Measurements from ENCODE around the gene EHD4.
A peak's percentile ranks its signal among the peaks of the same experiment; 100 is the strongest.

EHD4 gene

DNA sequence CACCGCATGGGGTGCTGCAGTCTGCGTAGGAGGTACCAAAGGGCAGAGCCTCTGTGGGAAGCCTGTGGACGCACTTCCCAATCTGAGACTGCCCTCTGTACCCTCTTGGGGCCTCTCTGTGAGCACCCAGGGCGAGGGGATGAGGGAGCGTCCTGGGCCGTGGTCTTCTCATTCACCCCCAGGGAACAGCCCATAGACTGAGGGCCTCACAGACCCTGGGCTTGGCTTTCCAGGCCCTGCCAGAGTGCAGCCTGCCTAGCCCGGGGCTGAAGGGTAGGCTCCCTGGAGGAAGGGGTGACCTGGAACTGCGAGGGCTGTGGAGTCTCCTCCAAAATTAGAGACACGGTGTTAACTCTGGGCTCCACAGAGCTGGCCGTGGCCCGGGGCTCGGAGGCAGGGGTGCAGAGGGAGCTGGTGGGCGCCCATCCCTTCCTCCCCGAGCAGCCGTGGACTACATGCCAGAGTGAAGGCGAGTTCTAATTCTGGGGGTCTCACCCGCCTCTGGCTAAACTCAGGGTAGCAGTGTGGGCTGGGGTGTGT is 78.0 kb downstream of the EHD4 start:
- peak overlapping the region; percentile 31; the same call in 1 of the 2 replicates for H3K27ac ChIP-seq (ENCODE audit: extremely low read depth, low read depth, low read length)
- TF ChIP-seq, protein P1, sequence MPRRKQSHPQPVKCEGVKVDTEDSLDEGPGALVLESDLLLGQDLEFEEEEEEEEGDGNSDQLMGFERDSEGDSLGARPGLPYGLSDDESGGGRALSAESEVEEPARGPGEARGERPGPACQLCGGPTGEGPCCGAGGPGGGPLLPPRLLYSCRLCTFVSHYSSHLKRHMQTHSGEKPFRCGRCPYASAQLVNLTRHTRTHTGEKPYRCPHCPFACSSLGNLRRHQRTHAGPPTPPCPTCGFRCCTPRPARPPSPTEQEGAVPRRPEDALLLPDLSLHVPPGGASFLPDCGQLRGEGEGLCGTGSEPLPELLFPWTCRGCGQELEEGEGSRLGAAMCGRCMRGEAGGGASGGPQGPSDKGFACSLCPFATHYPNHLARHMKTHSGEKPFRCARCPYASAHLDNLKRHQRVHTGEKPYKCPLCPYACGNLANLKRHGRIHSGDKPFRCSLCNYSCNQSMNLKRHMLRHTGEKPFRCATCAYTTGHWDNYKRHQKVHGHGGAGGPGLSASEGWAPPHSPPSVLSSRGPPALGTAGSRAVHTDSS (tag by site-specific recombination; IDR thresholded peaks at IDR 0.05) = no peak
- TF ChIP-seq, protein P2, sequence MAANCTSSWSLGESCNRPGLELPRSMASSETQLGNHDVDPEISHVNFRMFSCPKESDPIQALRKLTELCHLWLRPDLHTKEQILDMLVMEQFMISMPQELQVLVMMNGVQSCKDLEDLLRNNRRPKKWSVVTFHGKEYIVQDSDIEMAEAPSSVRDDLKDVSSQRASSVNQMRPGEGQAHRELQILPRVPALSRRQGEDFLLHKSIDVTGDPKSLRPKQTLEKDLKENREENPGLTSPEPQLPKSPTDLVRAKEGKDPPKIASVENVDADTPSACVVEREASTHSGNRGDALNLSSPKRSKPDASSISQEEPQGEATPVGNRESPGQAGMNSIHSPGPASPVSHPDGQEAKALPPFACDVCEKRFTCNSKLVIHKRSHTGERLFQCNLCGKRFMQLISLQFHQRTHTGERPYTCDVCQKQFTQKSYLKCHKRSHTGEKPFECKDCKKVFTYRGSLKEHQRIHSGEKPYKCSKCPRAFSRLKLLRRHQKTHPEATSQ (tag by site-specific recombination; IDR thresholded peaks at IDR 0.05) = no peak
- no peak for TF ChIP-seq ZNF521 (tag by site-specific recombination; IDR thresholded peaks at IDR 0.05)
- no peak for TF ChIP-seq ZNF211 (tag by site-specific recombination; IDR thresholded peaks at IDR 0.05; ENCODE audit: low read depth)
- TF ChIP-seq, protein P3, sequence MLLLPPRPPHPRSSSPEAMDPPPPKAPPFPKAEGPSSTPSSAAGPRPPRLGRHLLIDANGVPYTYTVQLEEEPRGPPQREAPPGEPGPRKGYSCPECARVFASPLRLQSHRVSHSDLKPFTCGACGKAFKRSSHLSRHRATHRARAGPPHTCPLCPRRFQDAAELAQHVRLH (tag by site-specific recombination; IDR thresholded peaks at IDR 0.05) = no peak
- peak; percentile 34; the same call in 1 of the 2 replicates for TF ChIP-seq EGR2 (tag by site-specific recombination; IDR thresholded peaks at IDR 0.05; ENCODE audit: low read depth)
- no peak overlapping the region for H3K4me3 ChIP-seq (ENCODE audit: low read depth, low read length)
- H3K4me1 ChIP-seq (ENCODE audit: control insufficient read depth, insufficient read depth, low read length) = peaks cover 7% of the 10 kb centered on the region
- CTCF ChIA-PET = interaction anchor here (0.9 kb wide), 1 partner anchor 10 kb away, joined by 8 read pairs; no protein-coding TSS in a partner anchor
- no peaks in the 10 kb centered on the region for H3K36me3 ChIP-seq (ENCODE audit: control insufficient read depth in 2 of 2, insufficient read depth in 1 of 2, low read length in 2 of 2)
- POLR2A ChIA-PET = no interaction called here
- H3K9me3 ChIP-seq (ENCODE audit: control insufficient read depth, insufficient read depth, low read depth, low read length) = no peaks in the 10 kb centered on the region

DNA sequence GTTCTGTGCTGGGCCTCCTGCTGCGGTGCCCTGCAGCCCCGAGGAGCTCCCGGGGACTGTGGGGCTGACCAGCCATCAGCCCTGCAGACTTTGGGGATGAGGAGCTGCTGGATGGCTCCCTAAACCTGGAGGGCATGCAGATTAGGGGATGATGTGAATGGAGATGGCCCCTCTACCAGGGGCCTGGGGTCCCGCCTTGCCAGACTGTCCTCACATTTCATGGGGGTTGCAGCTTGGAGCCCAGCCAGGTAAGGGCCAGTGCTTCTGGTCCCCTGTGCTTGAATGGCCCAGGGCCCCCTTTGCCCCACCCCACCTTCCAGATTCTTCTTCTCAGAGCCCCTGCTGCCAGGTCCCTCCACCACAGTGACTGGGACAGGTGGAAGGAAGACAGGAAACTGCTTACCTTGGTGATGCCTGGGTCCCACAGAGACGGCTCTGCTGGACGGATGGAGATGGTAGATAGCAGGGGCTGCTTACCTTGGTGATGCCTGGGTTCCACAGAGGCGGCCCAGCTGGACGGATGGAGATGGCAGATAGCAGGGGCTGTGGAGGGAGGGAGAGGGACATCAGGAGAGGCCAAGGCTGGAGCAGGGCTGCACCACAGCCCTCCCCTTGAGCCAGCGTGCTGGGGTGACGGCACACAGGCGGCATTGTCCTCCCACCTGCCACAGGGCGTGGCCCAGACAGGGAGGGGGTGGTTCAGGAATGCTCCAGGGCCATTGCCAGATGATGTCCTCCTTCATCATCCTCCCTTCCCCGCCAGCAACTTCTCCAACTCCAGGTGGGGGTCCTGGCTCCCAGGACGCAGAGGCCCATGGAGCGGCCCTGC is 78.7 kb downstream of the EHD4 start, which contains the start of gene SPTBN5:
SPTBN5 (minus strand) TSS at position 632 of the 829 bp plus-strand sequence; CDS start at position 76, 556 bp downstream.
- Histone ChIP-seq H3K4me3 (ENCODE audit: low read depth, low read length) (no peak within 1 kb of the TSS), H3K36me3 (ENCODE audit: control insufficient read depth in 2 of 2, insufficient read depth in 1 of 2, low read length in 2 of 2) (no peaks in the 10 kb centered on the region), H3K27ac (ENCODE audit: extremely low read depth, low read depth, low read length) (peak within 1 kb of the TSS; percentile 31; the same call in 1 of the 2 replicates), H3K4me1 (ENCODE audit: control insufficient read depth, insufficient read depth, low read length) (peaks cover 7% of the 10 kb centered on the region), H3K9me3 (ENCODE audit: control insufficient read depth, insufficient read depth, low read depth, low read length) (no peaks in the 10 kb centered on the region)
- ChIA-PET CTCF (interaction anchor here (3.8 kb wide), 1 partner anchor 11 kb away, joined by 10 read pairs; no protein-coding TSS in a partner anchor), POLR2A (no interaction called here)
- no peak for TF ChIP-seq ZNF426 (tag by site-specific recombination; IDR thresholded peaks at IDR 0.05)
- 0 out of 2 replicates have a peak, but pooled peaks have one; percentile 32 for TF ChIP-seq EGR2 (tag by site-specific recombination; IDR thresholded peaks at IDR 0.05; ENCODE audit: low read depth)

DNA sequence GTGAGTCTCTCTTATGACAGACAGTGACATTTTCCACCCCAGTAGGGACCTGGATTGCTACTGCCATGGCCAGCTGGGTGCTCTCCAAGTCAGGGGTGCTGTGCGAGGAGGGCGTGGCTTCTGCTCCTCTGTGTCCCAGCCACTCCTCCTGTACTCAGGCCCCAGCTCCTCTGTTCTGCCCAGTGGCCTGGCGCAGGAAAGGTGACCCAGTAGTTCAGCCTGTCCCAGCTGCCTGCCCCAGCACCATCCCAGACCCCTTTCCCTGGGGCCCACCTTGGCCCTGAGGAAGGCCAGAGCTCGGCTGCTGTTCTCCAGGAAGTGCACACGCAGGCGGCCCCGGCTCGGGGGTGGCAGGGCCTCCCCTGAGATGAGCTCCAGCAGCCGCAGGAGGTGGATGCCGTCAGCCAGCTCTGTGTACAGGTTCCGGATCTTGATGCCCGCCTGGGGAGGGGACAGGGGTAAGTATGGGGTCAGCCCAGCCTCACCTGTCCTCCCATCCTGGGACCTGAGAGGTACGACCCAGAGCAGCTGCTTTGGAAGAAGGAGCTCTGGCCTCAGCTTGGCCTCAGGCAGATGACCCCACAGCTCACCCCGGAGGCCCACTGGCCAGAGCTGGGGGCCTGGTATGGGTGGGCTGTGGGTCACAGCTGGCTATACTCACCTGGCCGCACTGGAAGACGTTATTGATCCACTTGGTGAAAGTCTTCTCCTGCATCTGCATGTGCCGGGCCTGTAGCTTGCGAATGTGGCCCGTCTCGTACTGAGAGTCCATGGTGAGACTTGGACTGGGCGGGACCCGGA is 79.5 kb downstream of the EHD4 start:
- ChIA-PET POLR2A (interaction anchor here (1.0 kb wide), 1 partner anchor 119 kb away, joined by 3 read pairs; the partner anchor contains the start of gene MAPKBP1), CTCF (interaction anchor here (3.8 kb wide), 1 partner anchor 12 kb away, joined by 10 read pairs; no protein-coding TSS in a partner anchor)
- Histone ChIP-seq H3K4me3 (ENCODE audit: low read depth, low read length) (no peak overlapping the region), H3K36me3 (ENCODE audit: control insufficient read depth in 2 of 2, insufficient read depth in 1 of 2, low read length in 2 of 2) (no peaks in the 10 kb centered on the region), H3K27ac (ENCODE audit: extremely low read depth, low read depth, low read length) (no peak overlapping the region), H3K9me3 (ENCODE audit: control insufficient read depth, insufficient read depth, low read depth, low read length) (no peaks in the 10 kb centered on the region), H3K4me1 (ENCODE audit: control insufficient read depth, insufficient read depth, low read length) (peaks cover 7% of the 10 kb centered on the region)
- TF ChIP-seq ZBTB21 (tag by site-specific recombination; IDR thresholded peaks at IDR 0.05) = no peak
- no peak for TF ChIP-seq ZNF677 (tag by site-specific recombination; IDR thresholded peaks at IDR 0.05)
- no peak for TF ChIP-seq ZNF112 (tag by site-specific recombination; IDR thresholded peaks at IDR 0.05)
- no peak for TF ChIP-seq ZNF548 (tag by site-specific recombination; IDR thresholded peaks at IDR 0.05)
- TF ChIP-seq ZNF239 (tag by site-specific recombination; IDR thresholded peaks at IDR 0.05) = no peak
- TF ChIP-seq, protein P4, sequence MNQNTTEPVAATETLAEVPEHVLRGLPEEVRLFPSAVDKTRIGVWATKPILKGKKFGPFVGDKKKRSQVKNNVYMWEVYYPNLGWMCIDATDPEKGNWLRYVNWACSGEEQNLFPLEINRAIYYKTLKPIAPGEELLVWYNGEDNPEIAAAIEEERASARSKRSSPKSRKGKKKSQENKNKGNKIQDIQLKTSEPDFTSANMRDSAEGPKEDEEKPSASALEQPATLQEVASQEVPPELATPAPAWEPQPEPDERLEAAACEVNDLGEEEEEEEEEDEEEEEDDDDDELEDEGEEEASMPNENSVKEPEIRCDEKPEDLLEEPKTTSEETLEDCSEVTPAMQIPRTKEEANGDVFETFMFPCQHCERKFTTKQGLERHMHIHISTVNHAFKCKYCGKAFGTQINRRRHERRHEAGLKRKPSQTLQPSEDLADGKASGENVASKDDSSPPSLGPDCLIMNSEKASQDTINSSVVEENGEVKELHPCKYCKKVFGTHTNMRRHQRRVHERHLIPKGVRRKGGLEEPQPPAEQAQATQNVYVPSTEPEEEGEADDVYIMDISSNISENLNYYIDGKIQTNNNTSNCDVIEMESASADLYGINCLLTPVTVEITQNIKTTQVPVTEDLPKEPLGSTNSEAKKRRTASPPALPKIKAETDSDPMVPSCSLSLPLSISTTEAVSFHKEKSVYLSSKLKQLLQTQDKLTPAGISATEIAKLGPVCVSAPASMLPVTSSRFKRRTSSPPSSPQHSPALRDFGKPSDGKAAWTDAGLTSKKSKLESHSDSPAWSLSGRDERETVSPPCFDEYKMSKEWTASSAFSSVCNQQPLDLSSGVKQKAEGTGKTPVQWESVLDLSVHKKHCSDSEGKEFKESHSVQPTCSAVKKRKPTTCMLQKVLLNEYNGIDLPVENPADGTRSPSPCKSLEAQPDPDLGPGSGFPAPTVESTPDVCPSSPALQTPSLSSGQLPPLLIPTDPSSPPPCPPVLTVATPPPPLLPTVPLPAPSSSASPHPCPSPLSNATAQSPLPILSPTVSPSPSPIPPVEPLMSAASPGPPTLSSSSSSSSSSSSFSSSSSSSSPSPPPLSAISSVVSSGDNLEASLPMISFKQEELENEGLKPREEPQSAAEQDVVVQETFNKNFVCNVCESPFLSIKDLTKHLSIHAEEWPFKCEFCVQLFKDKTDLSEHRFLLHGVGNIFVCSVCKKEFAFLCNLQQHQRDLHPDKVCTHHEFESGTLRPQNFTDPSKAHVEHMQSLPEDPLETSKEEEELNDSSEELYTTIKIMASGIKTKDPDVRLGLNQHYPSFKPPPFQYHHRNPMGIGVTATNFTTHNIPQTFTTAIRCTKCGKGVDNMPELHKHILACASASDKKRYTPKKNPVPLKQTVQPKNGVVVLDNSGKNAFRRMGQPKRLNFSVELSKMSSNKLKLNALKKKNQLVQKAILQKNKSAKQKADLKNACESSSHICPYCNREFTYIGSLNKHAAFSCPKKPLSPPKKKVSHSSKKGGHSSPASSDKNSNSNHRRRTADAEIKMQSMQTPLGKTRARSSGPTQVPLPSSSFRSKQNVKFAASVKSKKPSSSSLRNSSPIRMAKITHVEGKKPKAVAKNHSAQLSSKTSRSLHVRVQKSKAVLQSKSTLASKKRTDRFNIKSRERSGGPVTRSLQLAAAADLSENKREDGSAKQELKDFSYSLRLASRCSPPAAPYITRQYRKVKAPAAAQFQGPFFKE (tag by site-specific recombination; IDR thresholded peaks at IDR 0.05; ENCODE audit: borderline replicate concordance) = no peak
- no peak for TF ChIP-seq ZNF791 (tag by site-specific recombination; IDR thresholded peaks at IDR 0.05)
- TF ChIP-seq ZNF529 (tag by site-specific recombination; IDR thresholded peaks at IDR 0.05; ENCODE audit: insufficient replicate concordance) = no peak

Data from HEK293 (cell line).